ENCODE results near the gene PYHIN1. TPM values are rescaled to one million over a fixed set of nuclear protein-coding genes. Genes with fewer than 3 reads are reported as not detected.

The PYHIN1 gene
- total RNA-seq, result not detected in 2 replicates

GRCh38 chr1:158931055-158931737, at the start of gene PYHIN1:
Gene PYHIN1 (plus strand): TSS chr1:158931552. CDS start chr1:158936911, 5,359 bp downstream.

GRCh38 chr1:159009704-159010361, 78.5 kb downstream of the PYHIN1 start, which contains the start of gene IFI16:
Gene IFI16 (plus strand): TSS chr1:159009907. CDS start chr1:159014681, 4,774 bp downstream.

Other genes with a start within 250 kb of the PYHIN1 start
- under 0.01 and 0.90 TPM in 2 replicates for gene SPTA1, start 244.8 kb upstream of the PYHIN1 start, total RNA-seq
- gene OR6K2, start 230.9 kb upstream of the PYHIN1 start, total RNA-seq, result not detected in 2 replicates
- not detected in 2 replicates for gene OR6K3, start 210.8 kb upstream of the PYHIN1 start, total RNA-seq
- gene OR6K6, start 176.8 kb upstream of the PYHIN1 start, total RNA-seq, result not detected in 2 replicates
- not detected in 2 replicates for gene OR6N1, start 159.4 kb upstream of the PYHIN1 start, total RNA-seq
- gene OR6N2, start 150.3 kb upstream of the PYHIN1 start, total RNA-seq, result not detected in 2 replicates
- gene MNDA, start 100.2 kb upstream of the PYHIN1 start, total RNA-seq, result not detected in 2 replicates
- 68.2 and 97.6 TPM in 2 replicates for gene IFI16, start 78.4 kb downstream of the PYHIN1 start, total RNA-seq
- gene AIM2, start 145.2 kb downstream of the PYHIN1 start, total RNA-seq, result under 0.01 TPM in 1 of 2 replicates, not detected in the other
- gene CADM3, start 240.1 kb downstream of the PYHIN1 start, total RNA-seq, result 8.9 and 21.2 TPM in 2 replicates

All from endothelial cell of coronary artery (primary cell).